ENCODE results near the gene TUBB1.

- no peak for TF ChIP-seq CTCF (IDR thresholded peaks at IDR 0.05; ENCODE audit: insufficient read depth, low read length, poor library complexity, severe bottlenecking)
- no peak for TF ChIP-seq EZH2phosphoT487 (conservative IDR thresholded peaks at IDR 0.05; ENCODE audit: low read length)
Measured at GRCh38 chr20:59039233-59039632, 20.0 kb downstream of the TUBB1 start.

Data from SU-DHL-6 (cell line).